ENCODE results near the gene DYNLT1. TPM values are rescaled to one million over a fixed set of nuclear protein-coding genes. Genes with fewer than 3 reads are reported as not detected.
A peak's percentile ranks its signal among the peaks of the same experiment; 100 is the strongest.

The DYNLT1 gene
- total and polyA plus RNA-seq, 9 of the 15 experiments (the other 6 are each of a cell fraction or from before 2014, with no cell fraction given) = 42.2 to 583 (median 127) TPM

- FAIRE-seq = no peak
- TSS peak; percentile 57 for BruUV-seq (replicated peaks)
Observed at GRCh38 chr6:158645064-158646022, 800 bp upstream of the DYNLT1 start.

More at GRCh38 chr6:158645064-158646022, 800 bp upstream of the DYNLT1 start:
- Histone ChIP-seq H3K4me1 (replicated peaks in 1 of 2; ENCODE audit: control insufficient read depth in 2 of 2, insufficient read depth in 2 of 2, low read length in 2 of 2) (peaks cover 19 to 22% of the 10 kb centered on the region in 2 experiments; a peak in 4 of 5 replicates), H3K4me3 (peak overlapping the region; percentile 93), H3K36me3 (ENCODE audit: control insufficient read depth, insufficient read depth, low read length) (peaks cover 22% of the 10 kb centered on the region; the same call in 2 of the 3 replicates), H4K20me1 (replicated peaks; ENCODE audit: control insufficient read depth, insufficient read depth, low read length) (no peaks in the 10 kb centered on the region; the same call in 1 of the 2 replicates), H3K27me3 (ENCODE audit: control insufficient read depth in 2 of 2, insufficient read depth in 2 of 2, low read length in 2 of 2) (peaks cover 8 to 15% of the 10 kb centered on the region in 2 experiments; a peak in 3 of 5 replicates), H3K9me3 (replicated peaks; ENCODE audit: control insufficient read depth, insufficient read depth, low read depth, low read length) (no peaks in the 10 kb centered on the region), H3K4me2 (ENCODE audit: insufficient read depth, low read length) (peak overlapping the region; percentile 86), H3K9me1 (ENCODE audit: control insufficient read depth, insufficient read depth, low read length) (no peaks in the 10 kb centered on the region), H2AFZ (ENCODE audit: low read depth, low read length) (peak overlapping the region; percentile 96), H3K9ac (ENCODE audit: insufficient read depth in 1 of 2, low read depth in 2 of 2, low read length in 2 of 2) (peak overlapping the region; percentile 93 to 99), H3K79me2 (ENCODE audit: control insufficient read depth, insufficient read depth, low read length) (peaks cover 39% of the 10 kb centered on the region), H3K27ac (ENCODE audit: extremely low read depth, low read depth, low read length) (peak overlapping the region; percentile 8; the same call in 1 of the 3 replicates)
- ATAC-seq = no peak
- POLR2A ChIA-PET = interaction anchor here (0.6 to 1.9 kb wide), 11 partner anchors 8 to 1047 kb away, joined by 3 to 7 read pairs (median 3); no protein-coding TSS in a partner anchor
- TF ChIP-seq CHCHD3 (CRISPR knock-in tag; IDR thresholded peaks at IDR 0.05) (no peak), MTA2 (IDR thresholded peaks at IDR 0.05; ENCODE audit: low read depth) (no peak), JUN (IDR thresholded peaks at IDR 0.05; ENCODE audit: borderline replicate concordance, low read depth, low read length) (peak; percentile 19; the same call in 1 of the 2 replicates), JUN (CRISPR knock-in tag; IDR thresholded peaks at IDR 0.05; ENCODE audit: borderline replicate concordance) (no peak), SLC30A9 (CRISPR knock-in tag; IDR thresholded peaks at IDR 0.05) (no peak), ZNF197 (CRISPR knock-in tag; IDR thresholded peaks at IDR 0.05; ENCODE audit: low read depth) (no peak)
- TF ChIP-seq, protein P1, sequence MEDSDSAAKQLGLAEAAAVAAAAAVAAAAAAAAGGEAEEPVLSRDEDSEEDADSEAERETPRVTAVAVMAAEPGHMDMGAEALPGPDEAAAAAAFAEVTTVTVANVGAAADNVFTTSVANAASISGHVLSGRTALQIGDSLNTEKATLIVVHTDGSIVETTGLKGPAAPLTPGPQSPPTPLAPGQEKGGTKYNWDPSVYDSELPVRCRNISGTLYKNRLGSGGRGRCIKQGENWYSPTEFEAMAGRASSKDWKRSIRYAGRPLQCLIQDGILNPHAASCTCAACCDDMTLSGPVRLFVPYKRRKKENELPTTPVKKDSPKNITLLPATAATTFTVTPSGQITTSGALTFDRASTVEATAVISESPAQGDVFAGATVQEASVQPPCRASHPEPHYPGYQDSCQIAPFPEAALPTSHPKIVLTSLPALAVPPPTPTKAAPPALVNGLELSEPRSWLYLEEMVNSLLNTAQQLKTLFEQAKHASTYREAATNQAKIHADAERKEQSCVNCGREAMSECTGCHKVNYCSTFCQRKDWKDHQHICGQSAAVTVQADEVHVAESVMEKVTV (CRISPR knock-in tag; IDR thresholded peaks at IDR 0.05) = no peak
- TF ChIP-seq, protein P2, sequence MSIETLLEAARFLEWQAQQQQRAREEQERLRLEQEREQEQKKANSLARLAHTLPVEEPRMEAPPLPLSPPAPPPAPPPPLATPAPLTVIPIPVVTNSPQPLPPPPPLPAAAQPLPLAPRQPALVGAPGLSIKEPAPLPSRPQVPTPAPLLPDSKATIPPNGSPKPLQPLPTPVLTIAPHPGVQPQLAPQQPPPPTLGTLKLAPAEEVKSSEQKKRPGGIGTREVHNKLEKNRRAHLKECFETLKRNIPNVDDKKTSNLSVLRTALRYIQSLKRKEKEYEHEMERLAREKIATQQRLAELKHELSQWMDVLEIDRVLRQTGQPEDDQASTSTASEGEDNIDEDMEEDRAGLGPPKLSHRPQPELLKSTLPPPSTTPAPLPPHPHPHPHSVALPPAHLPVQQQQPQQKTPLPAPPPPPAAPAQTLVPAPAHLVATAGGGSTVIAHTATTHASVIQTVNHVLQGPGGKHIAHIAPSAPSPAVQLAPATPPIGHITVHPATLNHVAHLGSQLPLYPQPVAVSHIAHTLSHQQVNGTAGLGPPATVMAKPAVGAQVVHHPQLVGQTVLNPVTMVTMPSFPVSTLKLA (conservative IDR thresholded peaks at IDR 0.05) = 0 out of 4 replicates have a peak, but pooled peaks have one; percentile 4 to 38
- DNase-seq (ENCODE audit: extremely low read depth in 1 of 4, low spot score in 3 of 4) = no peak
- CTCF ChIA-PET (ENCODE audit: low intra/inter-chr PET ratio) = interaction anchor here (0.6 kb wide), 1 partner anchor 20 kb away, joined by 4 read pairs; no protein-coding TSS in a partner anchor
- in situ Hi-C loops (cut with MboI) (no loop called here), intact Hi-C loops (cut with micrococcal nuclease) (no loop called here)
- 7% methylated on average over 21 of the region's 21 CpGs for WGBS (ENCODE audit: insufficient coverage, low coverage, missing lambda C conversion rate)
